H1 (cell line): ENCODE measurements around the gene CSTF2T. TPM values are rescaled to one million over a fixed set of nuclear protein-coding genes. Genes with fewer than 3 reads are reported as not detected.

Source experiments
- CTCF ChIA-PET: fragments of 300-600 bp; sonication (Branson Sonifier 250); formaldehyde crosslinking; loops from one replicate; lab custom pipeline; 2021; ENCODE audit not compliant: partially characterized antibody; lab: Charles Lee
- POLR2A ChIA-PET: fragments of 300-600 bp; sonication (Branson Sonifier 250); formaldehyde crosslinking; loops from one replicate; lab custom pipeline; 2021; ENCODE audit warnings: inconsistent platforms; ENCODE audit not compliant: partially characterized antibody; lab: Charles Lee
- DNase-seq, 2 experiments: peaks; one replicate each; pipeline versions ENCODE4 v3.0.0 to v3.0.0-alpha.2; 2010 to 2022; ENCODE audit warnings: low spot score in 2 of 2, low read depth in 1 of 2, mixed read lengths in 1 of 2
- FAIRE-seq: peaks from 2 replicates; lab custom pipeline; 2011; peaks lifted over from hg19 to GRCh38; lab: Jason Lieb, UNC
- H2AFZ ChIP-seq: 2 replicates; pipeline ENCODE4 v1.8.1; 2012; ENCODE audit warnings: low read length, inconsistent platforms
- H2AK5ac ChIP-seq: 2 replicates; pipeline ENCODE4 v1.6.1; 2013; ENCODE audit warnings: low read depth, low read length
- H2BK120ac ChIP-seq: replicated peaks from 2 replicates; pipeline ENCODE3; 2013; ENCODE audit warnings: low read depth, low read length, inconsistent platforms
- H2BK12ac ChIP-seq: 2 replicates; pipeline ENCODE4 v1.6.1; 2013; ENCODE audit warnings: low read depth, low read length
- H2BK15ac ChIP-seq: 2 replicates; pipeline ENCODE4 v1.6.1; 2013; ENCODE audit warnings: low read length
- H2BK20ac ChIP-seq: 2 replicates; pipeline ENCODE4 v1.6.1; 2013; ENCODE audit warnings: low read length
- H2BK5ac ChIP-seq: 2 replicates; pipeline ENCODE4 v1.6.1; 2013; ENCODE audit warnings: low read depth, low read length
- H3K14ac ChIP-seq: 2 replicates; pipeline ENCODE4 v1.6.1; 2013; ENCODE audit warnings: inconsistent platforms; ENCODE audit not compliant: insufficient read length
- H3K18ac ChIP-seq: 2 replicates; pipeline ENCODE4 v1.6.1; 2013; ENCODE audit warnings: low read length; ENCODE audit errors: extremely low read depth
- H3K23ac ChIP-seq: 2 replicates; pipeline ENCODE4 v1.6.1; 2013; ENCODE audit warnings: inconsistent platforms; ENCODE audit not compliant: insufficient read length
- H3K23me2 ChIP-seq: 2 replicates; pipeline ENCODE4 v1.6.1; 2013; ENCODE audit warnings: low read depth, low read length
- H3K27ac ChIP-seq: 2 replicates; pipeline ENCODE4 v1.6.1; 2011; ENCODE audit warnings: low read depth, low read length, inconsistent platforms
- H3K27me3 ChIP-seq, 4 experiments: replicated peaks in 1 of 4; 1 replicate in 1 of 4; 2 replicates in 3 of 4; pipeline versions ENCODE4 v1.6.1 to v1.8.1; 2011 to 2013; ENCODE audit warnings: low read length in 3 of 4, mild to moderate bottlenecking in 3 of 4, inconsistent platforms in 2 of 4, mixed read lengths in 2 of 4, moderate library complexity in 1 of 4; ENCODE audit not compliant: control insufficient read depth in 3 of 4, insufficient read depth in 3 of 4; ENCODE audit errors: extremely low read depth in 1 of 4
- H3K36me3 ChIP-seq, 4 experiments: 2 replicates each; pipeline versions ENCODE4 v1.6.1 to v1.8.1; 2011 to 2013; ENCODE audit warnings: mild to moderate bottlenecking in 4 of 4, low read length in 3 of 4, moderate library complexity in 2 of 4, control low read depth in 1 of 4, inconsistent platforms in 1 of 4; ENCODE audit not compliant: insufficient read depth in 4 of 4, control insufficient read depth in 2 of 4
- H3K4ac ChIP-seq: replicated peaks from 2 replicates; pipeline ENCODE3; 2013; ENCODE audit warnings: low read length, low read depth, mixed read lengths, inconsistent platforms; ENCODE audit not compliant: insufficient read length
- H3K4me1 ChIP-seq, 4 experiments: replicated peaks in 1 of 4; 1 replicate in 1 of 4; 2 replicates in 3 of 4; pipeline versions ENCODE4 v1.6.1 to v1.8.1; 2011 to 2013; ENCODE audit warnings: low read length in 3 of 4, inconsistent platforms in 2 of 4, mixed read lengths in 1 of 4; ENCODE audit not compliant: insufficient read depth in 4 of 4, control insufficient read depth in 3 of 4
- H3K4me2 ChIP-seq, 2 experiments: 2 replicates each; pipeline versions ENCODE4 v1.6.1 to v1.8.1; 2011 to 2013; ENCODE audit warnings: low read depth in 2 of 2, low read length in 2 of 2, control low read depth in 1 of 2, inconsistent platforms in 1 of 2, mild to moderate bottlenecking in 1 of 2; ENCODE audit not compliant: insufficient read depth in 1 of 2
- H3K4me3 ChIP-seq, 4 experiments: fragments of 200-600, 300-600 bp in 1 of 4; sonication (generic), shearing (Covaris generic), sonication (Bioruptor Twin) in 1 of 4; 2 replicates each; pipeline versions ENCODE4 v1.5.1 to v1.8.1; 2011 to 2016; ENCODE audit warnings: low read length in 4 of 4, low read depth in 3 of 4, control low read depth in 2 of 4, inconsistent platforms in 2 of 4, mild to moderate bottlenecking in 2 of 4, mixed read lengths in 1 of 4, moderate library complexity in 1 of 4; ENCODE audit not compliant: insufficient read depth in 2 of 4; ENCODE audit errors: extremely low read depth in 1 of 4
- H3K56ac ChIP-seq: replicated peaks from 2 replicates; pipeline ENCODE3; 2013; ENCODE audit warnings: low read depth, mild to moderate bottlenecking, mixed read lengths, low read length, inconsistent platforms; ENCODE audit not compliant: insufficient read length
- H3K79me1 ChIP-seq: 2 replicates; pipeline ENCODE4 v1.6.1; 2013; ENCODE audit warnings: low read depth, low read length, control low read depth
- H3K79me2 ChIP-seq, 2 experiments: 2 replicates each; pipeline versions ENCODE4 v1.6.1 to v1.8.1; 2012 to 2013; ENCODE audit warnings: low read length in 2 of 2, mild to moderate bottlenecking in 2 of 2, inconsistent platforms in 1 of 2; ENCODE audit not compliant: insufficient read depth in 2 of 2, control insufficient read depth in 1 of 2
- H3K9ac ChIP-seq, 4 experiments: replicated peaks in 1 of 4; 1 replicate in 1 of 4; 2 replicates in 3 of 4; pipeline versions ENCODE4 v1.6.1 to v1.8.1; 2011 to 2013; ENCODE audit warnings: low read depth in 3 of 4, low read length in 3 of 4, control low read depth in 2 of 4, mild to moderate bottlenecking in 2 of 4, moderate library complexity in 2 of 4, inconsistent platforms in 1 of 4; ENCODE audit errors: extremely low read depth in 1 of 4
- H3K9me3 ChIP-seq, 2 experiments: 2 replicates each; pipeline versions ENCODE4 v1.6.1 to v1.8.1; 2012 to 2013; ENCODE audit warnings: mild to moderate bottlenecking in 2 of 2, moderate library complexity in 2 of 2, control low read depth in 1 of 2, inconsistent platforms in 1 of 2, low read depth in 1 of 2, low read length in 1 of 2, mixed read lengths in 1 of 2; ENCODE audit not compliant: insufficient read depth in 2 of 2
- H4K20me1 ChIP-seq, 2 experiments: replicated peaks in 1 of 2; 2 replicates each; pipeline versions ENCODE3 to v1.8.1; 2011 to 2013; ENCODE audit warnings: inconsistent platforms in 2 of 2, low read length in 2 of 2, mild to moderate bottlenecking in 1 of 2; ENCODE audit not compliant: insufficient read depth in 2 of 2, control insufficient read depth in 1 of 2
- H4K5ac ChIP-seq: 2 replicates; pipeline ENCODE4 v1.6.1; 2013; ENCODE audit warnings: low read length, low read depth, mixed read lengths, inconsistent platforms; ENCODE audit not compliant: insufficient read length
- H4K8ac ChIP-seq: 2 replicates; pipeline ENCODE4 v1.8.0; 2013; ENCODE audit warnings: mild to moderate bottlenecking, moderate library complexity, low read length, inconsistent platforms; ENCODE audit not compliant: insufficient read depth; ENCODE audit errors: extremely low read depth
- H4K91ac ChIP-seq: replicated peaks from 2 replicates; pipeline ENCODE3; 2013; ENCODE audit warnings: low read length, mixed read lengths, inconsistent platforms; ENCODE audit not compliant: insufficient read length
- CBX5 ChIP-seq: fragments of 300-800, 300-1000 bp; sonication (generic); IDR thresholded peaks from 2 replicates; pipeline ENCODE4 v1.7.1; 2016; ENCODE audit warnings: antibody characterized with exemption, low read length, low read depth
- CREB1 ChIP-seq: IDR thresholded peaks from 2 replicates; pipeline ENCODE4 v1.6.1; 2012; ENCODE audit warnings: inconsistent platforms
- EP300 ChIP-seq, 2 experiments: IDR thresholded peaks; 1 replicate in 1 of 2; 2 replicates in 1 of 2; pipeline ENCODE4 v1.6.1; 2011 to 2012; ENCODE audit warnings: low read depth in 2 of 2, low read length in 2 of 2, mild to moderate bottlenecking in 2 of 2, borderline replicate concordance in 1 of 2, inconsistent platforms in 1 of 2, moderate library complexity in 1 of 2
- HDAC2 ChIP-seq, 2 experiments: fragments of 300-600 bp in 1 of 2; sonication (generic) in 1 of 2; IDR thresholded peaks; 2 replicates each; pipeline ENCODE4 v1.6.1; 2011 to 2012; ENCODE audit warnings: low read depth in 2 of 2, low read length in 2 of 2, mild to moderate bottlenecking in 2 of 2, moderate library complexity in 2 of 2, borderline replicate concordance in 1 of 2, inconsistent platforms in 1 of 2
- JUN ChIP-seq: IDR thresholded peaks from 2 replicates; pipeline ENCODE4 v1.6.1; 2011; ENCODE audit warnings: low read depth, mild to moderate bottlenecking, improper control_type of control experiment, low read length
- KDM1A ChIP-seq: fragments of 200-600, 300-600 bp; sonication (generic); IDR thresholded peaks from 2 replicates; pipeline ENCODE4 v1.7.1; 2016; ENCODE audit warnings: mild to moderate bottlenecking, low read length, borderline replicate concordance
- MAFK ChIP-seq: IDR thresholded peaks from 2 replicates; pipeline ENCODE4 v1.6.1; 2012; ENCODE audit warnings: low read depth, mild to moderate bottlenecking, improper control_type of control experiment, low read length
- POU5F1 ChIP-seq: IDR thresholded peaks from 2 replicates; pipeline ENCODE4 v1.6.1; 2011; ENCODE audit warnings: low read depth, mild to moderate bottlenecking, low read length, moderate library complexity
- SP1 ChIP-seq: IDR thresholded peaks from 2 replicates; pipeline ENCODE4 v1.6.1; 2011; ENCODE audit warnings: low read depth, low read length
- TAF7 ChIP-seq: optimal IDR thresholded peaks from 2 replicates; pipeline ENCODE3; 2011; ENCODE audit warnings: low read depth, mild to moderate bottlenecking, inconsistent platforms, low read length, moderate library complexity, borderline replicate concordance
- TBP ChIP-seq: IDR thresholded peaks from 2 replicates; pipeline ENCODE4 v1.6.1; 2011; ENCODE audit warnings: low read depth, low read length, improper control_type of control experiment
- WGBS, 2 experiments: shearing (Covaris generic) in 1 of 2; methylation state at CpG; one replicate each; pipeline versions ENCODE4 v1.1.6 to v1.1.7; 2013 to 2015; ENCODE audit warnings: low lambda C conversion rate in 2 of 2, mixed read lengths in 2 of 2, inconsistent platforms in 1 of 2, low coverage in 1 of 2, missing lambda C conversion rate in 1 of 2; ENCODE audit not compliant: insufficient replicate concordance in 2 of 2, insufficient coverage in 1 of 2, insufficient read length in 1 of 2; ENCODE audit errors: extremely low coverage in 1 of 2, missing lambda C conversion rate in 1 of 2; 5-methylcytosine and 5-hydroxymethylcytosine counted together
- polyA plus RNA-seq, 7 experiments: library from polyadenylated mRNA; depleted of rRNA in 3 of 7; stranded (reverse) in 5 of 7; unstranded in 2 of 7; fragments of >200 nt in 5 of 7; fragments of 200-250 nt in 2 of 7; gene quantifications; 1 replicate in 5 of 7; 2 replicates in 1 of 7; 4 replicates in 1 of 7; pipeline versions ENCODE4 v1.2.1 to v1.2.3, GENCODE V29; 2011 to 2013; ENCODE audit warnings: missing spikeins in 2 of 7, mixed read lengths in 2 of 7
- total RNA-seq: library from RNA; stranded (reverse); fragmentation: NEBNext Ultra II Directional; extraction: Animal tissue kit (Norgen Biotek cat#: 25700); gene quantifications from 2 replicates; pipeline ENCODE4 v1.2.1, GENCODE V29; 2021
- TF ChIP-seq, protein P1 (sequence below): IDR thresholded peaks from 2 replicates; pipeline ENCODE4 v1.6.1; 2012; ENCODE audit warnings: inconsistent platforms

Gene CSTF2T
- total and polyA plus RNA-seq, 2 of the 8 experiments (the other 6 are each of a cell fraction or from before 2014, with no cell fraction given) = 9.4 to 32.4 TPM

DNA sequence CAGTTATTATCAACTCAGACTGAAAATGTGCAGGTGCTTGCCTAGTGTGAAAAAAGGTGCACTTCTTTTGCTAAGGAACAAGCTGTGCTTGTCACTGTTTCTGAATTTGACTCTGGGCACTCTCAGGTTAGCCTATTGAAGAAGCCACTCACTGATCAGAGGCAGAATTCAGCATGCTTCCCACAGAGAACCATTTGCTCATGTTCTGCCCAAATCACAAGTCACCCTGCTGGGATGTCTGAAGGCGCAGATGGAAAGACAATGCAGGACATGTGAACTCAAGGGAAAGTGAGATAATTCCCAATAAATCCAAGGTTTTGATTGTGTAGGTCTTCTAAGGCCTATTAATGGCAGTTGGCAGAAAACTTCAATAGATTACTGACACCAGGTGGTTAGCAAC, 47.8 kb upstream of the CSTF2T start:
- no peak overlapping the region for H3K4me3 ChIP-seq
- H2BK5ac ChIP-seq = no peak overlapping the region
- no peak overlapping the region for H3K56ac ChIP-seq
- no peak overlapping the region for H2BK120ac ChIP-seq
- H3K4ac ChIP-seq = no peak overlapping the region
- H4K8ac ChIP-seq = no peak overlapping the region
- H3K18ac ChIP-seq = no peak overlapping the region
- no peaks in the 10 kb centered on the region; the same call in 1 of the 2 replicates for H3K23me2 ChIP-seq
- H3K36me3 ChIP-seq = no peaks in the 10 kb centered on the region; a peak in 1 of 8 replicates
- ChIA-PET POLR2A (interaction anchor here (0.6 kb wide), 1 partner anchor 80 kb away, joined by 3 read pairs; no protein-coding TSS in a partner anchor), CTCF (interaction anchor here (0.8 kb wide), 1 partner anchor 214 kb away, joined by 3 read pairs; no protein-coding TSS in a partner anchor)
- H2BK15ac ChIP-seq = no peak overlapping the region
- H3K9ac ChIP-seq = no peak overlapping the region
- H2BK20ac ChIP-seq = no peak overlapping the region
- H2AK5ac ChIP-seq = no peak overlapping the region
- no peaks in the 10 kb centered on the region for H3K27me3 ChIP-seq
- H3K79me1 ChIP-seq = no peaks in the 10 kb centered on the region
- no peaks in the 10 kb centered on the region for H3K9me3 ChIP-seq
- H4K20me1 ChIP-seq = no peaks in the 10 kb centered on the region
- 75% methylated on average over 1 of the region's 1 CpG; no CpG with 5 or more reads in 1 of the 2 experiments for WGBS, 2 experiments
- FAIRE-seq (peak; percentile 55), DNase-seq (no peak)
- H2BK12ac ChIP-seq = no peak overlapping the region
- no peak overlapping the region for H3K27ac ChIP-seq
- no peak overlapping the region for H3K14ac ChIP-seq
- H4K91ac ChIP-seq = no peak overlapping the region
- no peaks in the 10 kb centered on the region for H3K79me2 ChIP-seq
- H3K4me1 ChIP-seq = peaks cover 0 to 6% (median 4%) of the 10 kb centered on the region in 4 experiments; a peak in 4 of 7 replicates
- H4K5ac ChIP-seq = no peak overlapping the region
- H3K4me2 ChIP-seq = no peak overlapping the region
- TF ChIP-seq SP1 (no peak), TBP (no peak), KDM1A (no peak), MAFK (no peak), HDAC2 (IDR thresholded peaks at IDR 0.05; ENCODE audit: borderline replicate concordance in 1 of 2, low read depth in 2 of 2, low read length in 2 of 2) (no peak), TAF7 (no peak), EP300 (IDR thresholded peaks at IDR 0.05; ENCODE audit: borderline replicate concordance in 1 of 2, low read depth in 2 of 2, low read length in 2 of 2) (no peak), CBX5 (no peak), JUN (no peak), CREB1 (no peak), POU5F1 (no peak)
- TF ChIP-seq, protein P1, sequence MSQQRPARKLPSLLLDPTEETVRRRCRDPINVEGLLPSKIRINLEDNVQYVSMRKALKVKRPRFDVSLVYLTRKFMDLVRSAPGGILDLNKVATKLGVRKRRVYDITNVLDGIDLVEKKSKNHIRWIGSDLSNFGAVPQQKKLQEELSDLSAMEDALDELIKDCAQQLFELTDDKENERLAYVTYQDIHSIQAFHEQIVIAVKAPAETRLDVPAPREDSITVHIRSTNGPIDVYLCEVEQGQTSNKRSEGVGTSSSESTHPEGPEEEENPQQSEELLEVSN = no peak
- H2AFZ ChIP-seq = no peak overlapping the region
- H3K23ac ChIP-seq = no peak overlapping the region
